Activated CD4-positive, alpha-beta T cell treated with anti-CD3 and anti-CD28 coated beads, Interleukin-2, amount 50 U/mL, for 4 hours (primary cell): ENCODE measurements around the gene ZNF41.
"Not testable (repeated sequence)": the region's sequence is repeated elsewhere in the genome, so short reads cannot be mapped to it uniquely, and the experiment has no call there.

Experiments used
- DNase-seq, 2 experiments: peaks; one replicate each; pipeline ENCODE4 v3.0.0-alpha.2; 2020

The ZNF41 gene

GRCh38 chrX:47482512-47483305 is at the start of gene ZNF41:
TSS of gene ZNF41 (minus strand) at chrX:47483222. CDS start at chrX:47467481, 15,741 bp downstream.
- DNase-seq = peak; percentile 71 to 75

- no peak for DNase-seq
These were observed 47.0 kb upstream of the ZNF41 start for GRCh38 chrX:47530049-47530448.

GRCh38 chrX:47529548-47529947 is 46.5 kb upstream of the ZNF41 start:
- DNase-seq = no peak

- DNase-seq = no peak
These were observed 40.7 kb upstream of the ZNF41 start for GRCh38 chrX:47523713-47524166.

GRCh38 chrX:47523297-47523696 is 40.3 kb upstream of the ZNF41 start:
- peak; percentile 66 to 70 for DNase-seq

- no peak for DNase-seq
These were observed 35.1 kb upstream of the ZNF41 start for GRCh38 chrX:47518144-47518543.

- no peak for DNase-seq
These were observed 33.1 kb upstream of the ZNF41 start for GRCh38 chrX:47515941-47516665.

- DNase-seq = no peak
These were observed 31.7 kb upstream of the ZNF41 start for GRCh38 chrX:47514533-47515235.

GRCh38 chrX:47513034-47513965 is 30.3 kb upstream of the ZNF41 start:
- DNase-seq = peak in 1 of 2 experiments; percentile 1

GRCh38 chrX:47512383-47512782 is 29.4 kb upstream of the ZNF41 start:
- not testable (repeated sequence) for DNase-seq

- no peak for DNase-seq
These were observed 24.3 kb upstream of the ZNF41 start for GRCh38 chrX:47507153-47507867.

GRCh38 chrX:47503151-47503550 is 20.1 kb upstream of the ZNF41 start:
- DNase-seq = no peak

GRCh38 chrX:47502316-47503125 is 19.5 kb upstream of the ZNF41 start:
- no peak for DNase-seq

- no peak for DNase-seq
These were observed 18.4 kb upstream of the ZNF41 start for GRCh38 chrX:47501226-47502074.

- no peak for DNase-seq
These were observed 17.5 kb upstream of the ZNF41 start for GRCh38 chrX:47500554-47500953.

GRCh38 chrX:47499293-47499692 is 16.3 kb upstream of the ZNF41 start:
- no peak for DNase-seq

- DNase-seq = no peak
These were observed 15.4 kb upstream of the ZNF41 start for GRCh38 chrX:47498411-47498810.

- no peak for DNase-seq
These were observed 14.4 kb upstream of the ZNF41 start for GRCh38 chrX:47497271-47497888.

GRCh38 chrX:47492133-47492532 is 9.1 kb upstream of the ZNF41 start:
- not testable (repeated sequence) for DNase-seq
